Endothelial cell of umbilical vein (primary cell): Measurements from ENCODE around the gene TARDBP. TPM values are rescaled to one million over a fixed set of nuclear protein-coding genes. Genes with fewer than 3 reads are reported as not detected.

ENCODE experiments used
- BruUV-seq: library from RNA; stranded (reverse); fragments of 400-500 nt; replicated peaks from 2 replicates; lab custom pipeline; 2021; lab: Mats Ljungman, UMichigan
- CTCF ChIA-PET: fragments of 300-600, 350-600 bp; sonication (Branson Sonifier 250); formaldehyde crosslinking; loops from one replicate; lab custom pipeline; 2021; ENCODE audit warnings: antibody characterized with exemption, inconsistent platforms; lab: Charles Lee
- POLR2A ChIA-PET: fragments of 300-600, 350-600 bp; sonication (Branson Sonifier 250); formaldehyde crosslinking; loops from one replicate; lab custom pipeline; 2021; ENCODE audit warnings: antibody characterized with exemption, inconsistent platforms; lab: Charles Lee
- DNase-seq: peaks from one replicate; pipeline ENCODE4 v3.0.0-alpha.2; 2011; ENCODE audit warnings: low read depth, low spot score
- FAIRE-seq: peaks from 2 replicates; lab custom pipeline; 2011; peaks lifted over from hg19 to GRCh38; lab: Jason Lieb, UNC
- H2AFZ ChIP-seq: 2 replicates; pipeline ENCODE4 v1.6.0; 2012; ENCODE audit warnings: low read depth, low read length, control low read depth, inconsistent platforms
- H3K27ac ChIP-seq: 2 replicates; pipeline ENCODE4 v1.5.1; 2011; ENCODE audit warnings: low read depth, mild to moderate bottlenecking, control low read depth, low read length, moderate library complexity; ENCODE audit not compliant: insufficient read depth
- H3K27me3 ChIP-seq, 2 experiments: 2 replicates each; pipeline versions ENCODE4 v1.6.0 to v1.6.1; 2011; ENCODE audit warnings: low read length in 2 of 2, mixed read lengths in 1 of 2; ENCODE audit not compliant: control insufficient read depth in 2 of 2, insufficient read depth in 2 of 2
- H3K36me3 ChIP-seq, 2 experiments: 2 replicates in 1 of 2; 3 replicates in 1 of 2; pipeline ENCODE4 v1.5.1; 2011; ENCODE audit warnings: low read length in 2 of 2, mild to moderate bottlenecking in 1 of 2, moderate library complexity in 1 of 2; ENCODE audit not compliant: control insufficient read depth in 2 of 2, insufficient read depth in 2 of 2; ENCODE audit errors: extremely low read depth in 1 of 2
- H3K4me1 ChIP-seq: 3 replicates; pipeline ENCODE4 v1.5.1; 2011; ENCODE audit warnings: mild to moderate bottlenecking, low read length; ENCODE audit not compliant: control insufficient read depth, insufficient read depth; ENCODE audit errors: extremely low read depth
- H3K4me2 ChIP-seq: 2 replicates; pipeline ENCODE4 v1.6.1; 2011; ENCODE audit warnings: low read length, control low read depth, mixed read lengths; ENCODE audit not compliant: insufficient read depth
- H3K4me3 ChIP-seq, 3 experiments: fragments of 200-600 bp in 1 of 3; sonication (generic), shearing (Covaris generic) in 1 of 3; replicated peaks in 1 of 3; 2 replicates each; pipeline ENCODE4 v1.5.1; 2011 to 2016; ENCODE audit warnings: control low read depth in 3 of 3, low read length in 3 of 3, mild to moderate bottlenecking in 2 of 3, inconsistent platforms in 1 of 3, low read depth in 1 of 3, moderate library complexity in 1 of 3; ENCODE audit not compliant: insufficient read depth in 1 of 3
- H3K79me2 ChIP-seq: 2 replicates; pipeline ENCODE4 v1.6.0; 2012; ENCODE audit warnings: low read length, inconsistent platforms; ENCODE audit not compliant: control insufficient read depth, insufficient read depth
- H3K9ac ChIP-seq: replicated peaks from 2 replicates; pipeline ENCODE3; 2011; ENCODE audit warnings: low read length, control low read depth; ENCODE audit not compliant: insufficient read depth; ENCODE audit errors: extremely low read depth
- H3K9me1 ChIP-seq: replicated peaks from 3 replicates; pipeline ENCODE4 v1.6.0; 2011; ENCODE audit warnings: mild to moderate bottlenecking, low read length; ENCODE audit not compliant: control insufficient read depth, insufficient read depth; ENCODE audit errors: extremely low read depth
- H3K9me3 ChIP-seq: replicated peaks from 2 replicates; pipeline ENCODE4 v1.5.1; 2012; ENCODE audit warnings: low read length, inconsistent platforms; ENCODE audit not compliant: control insufficient read depth, insufficient read depth
- H4K20me1 ChIP-seq: replicated peaks from 2 replicates; pipeline ENCODE3; 2011; ENCODE audit warnings: mild to moderate bottlenecking, low read length; ENCODE audit not compliant: control insufficient read depth, insufficient read depth; ENCODE audit errors: extremely low read depth
- EZH2 ChIP-seq: IDR thresholded peaks from 2 replicates; pipeline ENCODE4 v1.6.1; 2012; ENCODE audit warnings: borderline replicate concordance, low read depth, mild to moderate bottlenecking, moderate library complexity, low read length, inconsistent platforms; ENCODE audit not compliant: severe bottlenecking
- FOS ChIP-seq: IDR thresholded peaks from 2 replicates; pipeline ENCODE4 v1.6.1; 2011; ENCODE audit warnings: mild to moderate bottlenecking, low read length, moderate library complexity, borderline replicate concordance; ENCODE audit not compliant: insufficient read depth
- GATA2 ChIP-seq: IDR thresholded peaks from 2 replicates; pipeline ENCODE4 v1.7.0; 2011; ENCODE audit warnings: low read depth, mild to moderate bottlenecking, moderate library complexity, mixed read lengths, low read length; ENCODE audit not compliant: insufficient read length, insufficient read depth
- JUN ChIP-seq: IDR thresholded peaks from 2 replicates; pipeline ENCODE4 v1.6.1; 2011; ENCODE audit warnings: borderline replicate concordance, low read depth; ENCODE audit not compliant: insufficient read length, insufficient read depth
- MYC ChIP-seq: IDR thresholded peaks from one replicate; pipeline ENCODE4 v1.6.1; 2011; ENCODE audit warnings: mild to moderate bottlenecking, low read depth, low read length
- POLR2A ChIP-seq: IDR thresholded peaks from 2 replicates; pipeline ENCODE4 v1.6.1; 2012; ENCODE audit warnings: low read depth, mild to moderate bottlenecking, control low read depth, low read length
- POLR2AphosphoS5 ChIP-seq: IDR thresholded peaks from 2 replicates; pipeline ENCODE4 v1.6.1; 2012; ENCODE audit warnings: low read depth, mild to moderate bottlenecking, control low read depth, low read length, moderate library complexity; ENCODE audit not compliant: insufficient read depth
- dilution Hi-C: fragments of 300-500 bp; cut with MboI; formaldehyde crosslinking; loops from one replicate; pipeline ENCODE4 v1.15.0; 2019; ENCODE audit warnings: low sequenced_read_pairs; ENCODE audit not compliant: extremely low pct_ligation_motif_present
- intact Hi-C: fragments of 100-400 bp; cut with micrococcal nuclease; formaldehyde crosslinking; loops from one replicate; pipeline ENCODE4 v1.10.0; 2022
- polyA plus RNA-seq, 4 experiments: library from polyadenylated mRNA; depleted of rRNA in 3 of 4; stranded (reverse) in 3 of 4; unstranded in 1 of 4; fragments of >200 nt; gene quantifications; 2 replicates each; pipeline versions ENCODE4 v1.2.1 to v1.2.3, GENCODE V29; 2011 to 2012; ENCODE audit warnings: missing spikeins in 1 of 4
- total RNA-seq: library from RNA; stranded (reverse); gene quantifications from 2 replicates; pipeline ENCODE4 v1.2.3, GENCODE V29; 2021
- TF ChIP-seq, protein P1 (sequence below): IDR thresholded peaks from 2 replicates; pipeline ENCODE4 v1.6.1; 2011; ENCODE audit not compliant: insufficient read depth, insufficient read length
- TF ChIP-seq, protein P2 (sequence below), 2 donors: IDR thresholded peaks; 1 replicate in 1 of 2; 2 replicates in 1 of 2; pipeline ENCODE4 v1.5.1; 2011; ENCODE audit warnings: low read length in 2 of 2, mild to moderate bottlenecking in 2 of 2, moderate library complexity in 2 of 2, control low read depth in 1 of 2, inconsistent platforms in 1 of 2, low read depth in 1 of 2; ENCODE audit not compliant: insufficient read depth in 1 of 2; ENCODE audit errors: extremely low read depth in 1 of 2

The TARDBP gene
- total and polyA plus RNA-seq, 2 donors (not counting 3 experiments of a cell fraction or from before 2014, with no cell fraction given): 106 to 183 TPM

- H3K9ac ChIP-seq: no peak overlapping the region
- no peak overlapping the region for H3K27ac ChIP-seq
- CTCF ChIA-PET: no interaction called here
- H3K36me3 ChIP-seq: no peaks in the 10 kb centered on the region
- no peaks in the 10 kb centered on the region for H3K27me3 ChIP-seq
- DNase-seq (no peak), FAIRE-seq (no peak)
- POLR2A ChIA-PET: no interaction called here
- H3K4me3 ChIP-seq: no peak overlapping the region
- no peak overlapping the region for H3K4me2 ChIP-seq
- H2AFZ ChIP-seq: no peak overlapping the region
- no peak for TF ChIP-seq MYC
- no peak for TF ChIP-seq EZH2
- TF ChIP-seq JUN: no peak
- TF ChIP-seq, protein P1, sequence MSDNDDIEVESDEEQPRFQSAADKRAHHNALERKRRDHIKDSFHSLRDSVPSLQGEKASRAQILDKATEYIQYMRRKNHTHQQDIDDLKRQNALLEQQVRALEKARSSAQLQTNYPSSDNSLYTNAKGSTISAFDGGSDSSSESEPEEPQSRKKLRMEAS: no peak
- TF ChIP-seq, protein P2, sequence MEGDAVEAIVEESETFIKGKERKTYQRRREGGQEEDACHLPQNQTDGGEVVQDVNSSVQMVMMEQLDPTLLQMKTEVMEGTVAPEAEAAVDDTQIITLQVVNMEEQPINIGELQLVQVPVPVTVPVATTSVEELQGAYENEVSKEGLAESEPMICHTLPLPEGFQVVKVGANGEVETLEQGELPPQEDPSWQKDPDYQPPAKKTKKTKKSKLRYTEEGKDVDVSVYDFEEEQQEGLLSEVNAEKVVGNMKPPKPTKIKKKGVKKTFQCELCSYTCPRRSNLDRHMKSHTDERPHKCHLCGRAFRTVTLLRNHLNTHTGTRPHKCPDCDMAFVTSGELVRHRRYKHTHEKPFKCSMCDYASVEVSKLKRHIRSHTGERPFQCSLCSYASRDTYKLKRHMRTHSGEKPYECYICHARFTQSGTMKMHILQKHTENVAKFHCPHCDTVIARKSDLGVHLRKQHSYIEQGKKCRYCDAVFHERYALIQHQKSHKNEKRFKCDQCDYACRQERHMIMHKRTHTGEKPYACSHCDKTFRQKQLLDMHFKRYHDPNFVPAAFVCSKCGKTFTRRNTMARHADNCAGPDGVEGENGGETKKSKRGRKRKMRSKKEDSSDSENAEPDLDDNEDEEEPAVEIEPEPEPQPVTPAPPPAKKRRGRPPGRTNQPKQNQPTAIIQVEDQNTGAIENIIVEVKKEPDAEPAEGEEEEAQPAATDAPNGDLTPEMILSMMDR (IDR thresholded peaks at IDR 0.05; ENCODE audit: extremely low read depth in 1 of 2, insufficient read depth in 1 of 2, low read depth in 1 of 2, low read length in 2 of 2): no peak
- no peak for TF ChIP-seq POLR2AphosphoS5
- TF ChIP-seq FOS: no peak
- TF ChIP-seq POLR2A: no peak
- no peak for TF ChIP-seq GATA2
- intact Hi-C loops (no loop called here), dilution Hi-C loops (no loop called here)
- BruUV-seq: no TSS peak
- H3K79me2 ChIP-seq: no peaks in the 10 kb centered on the region
- H3K4me1 ChIP-seq: no peaks in the 10 kb centered on the region
- no peaks in the 10 kb centered on the region for H3K9me3 ChIP-seq
- H3K9me1 ChIP-seq: no peaks in the 10 kb centered on the region
- H4K20me1 ChIP-seq: no peaks in the 10 kb centered on the region
Measured at GRCh38 chr1:10992864-10993263, 19.6 kb upstream of the TARDBP start.
